GM21825 (cell line): ENCODE results near the gene OR1L8.
"Not testable (repeated sequence)": the region's sequence is repeated elsewhere in the genome, so short reads cannot be mapped to it uniquely, and the experiment has no call there.

Experiments
- ATAC-seq: cut with Tn5 transposase; IDR thresholded peaks from one replicate; pipeline ENCODE4 v1.9.1; 2021; ENCODE audit warnings: mild to moderate bottlenecking, moderate library complexity; ENCODE audit not compliant: unreplicated experiment

Gene OR1L8, protein sequence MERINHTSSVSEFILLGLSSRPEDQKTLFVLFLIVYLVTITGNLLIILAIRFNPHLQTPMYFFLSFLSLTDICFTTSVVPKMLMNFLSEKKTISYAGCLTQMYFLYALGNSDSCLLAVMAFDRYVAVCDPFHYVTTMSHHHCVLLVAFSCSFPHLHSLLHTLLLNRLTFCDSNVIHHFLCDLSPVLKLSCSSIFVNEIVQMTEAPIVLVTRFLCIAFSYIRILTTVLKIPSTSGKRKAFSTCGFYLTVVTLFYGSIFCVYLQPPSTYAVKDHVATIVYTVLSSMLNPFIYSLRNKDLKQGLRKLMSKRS

DNA sequence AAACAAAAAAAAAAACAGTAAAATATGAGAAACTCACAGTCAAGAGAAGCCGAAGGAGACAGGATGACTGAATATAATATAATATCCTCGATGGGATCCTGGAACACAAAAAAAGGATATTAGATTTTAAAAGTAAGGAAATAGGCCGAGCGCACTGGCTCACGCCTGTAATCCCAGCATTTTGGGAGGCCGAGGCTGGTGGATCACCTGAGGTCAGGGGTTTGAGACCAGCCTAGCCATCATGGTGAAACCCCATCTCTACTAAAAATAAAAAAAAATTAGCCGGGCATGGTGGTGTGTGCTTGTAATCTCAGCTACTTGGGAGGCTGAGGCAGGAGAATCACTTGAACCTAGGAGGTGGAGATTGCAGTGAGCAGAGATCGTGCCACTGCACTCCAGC lies at the start of gene OR1L8:
Gene OR1L8 (minus strand): TSS at position 101 of the 400 bp plus-strand sequence. CDS start 14,907 bp downstream, outside the sequence.
- not testable (repeated sequence) for ATAC-seq

DNA sequence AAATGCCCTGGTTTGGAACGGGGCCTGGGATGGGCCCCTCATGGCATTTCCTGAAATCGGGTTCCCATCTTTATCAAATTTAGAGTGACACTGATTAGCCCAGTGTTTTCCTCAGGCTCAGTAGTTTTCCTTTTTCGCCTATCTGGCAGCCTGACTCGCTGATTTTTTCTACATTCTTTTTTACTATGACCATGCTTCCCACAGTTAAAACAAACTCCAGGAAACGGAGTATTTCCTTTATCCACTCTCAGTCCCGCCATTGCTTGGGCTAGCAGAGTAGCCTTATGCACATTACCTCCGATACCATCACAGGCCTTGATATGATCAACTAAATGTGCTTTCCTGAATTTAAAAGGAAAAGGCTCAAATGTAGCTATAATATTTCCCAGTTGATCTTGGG lies 36.8 kb upstream of the OR1L8 start:
- no peak for ATAC-seq

GRCh38 chr9:122614362-122614761 lies 31.2 kb upstream of the OR1L8 start, which contains the start of gene OR1Q1:
Gene OR1Q1 (plus strand): TSS chr9:122614738. CDS start chr9:122614738, 0 bp downstream.
- ATAC-seq: no peak

DNA sequence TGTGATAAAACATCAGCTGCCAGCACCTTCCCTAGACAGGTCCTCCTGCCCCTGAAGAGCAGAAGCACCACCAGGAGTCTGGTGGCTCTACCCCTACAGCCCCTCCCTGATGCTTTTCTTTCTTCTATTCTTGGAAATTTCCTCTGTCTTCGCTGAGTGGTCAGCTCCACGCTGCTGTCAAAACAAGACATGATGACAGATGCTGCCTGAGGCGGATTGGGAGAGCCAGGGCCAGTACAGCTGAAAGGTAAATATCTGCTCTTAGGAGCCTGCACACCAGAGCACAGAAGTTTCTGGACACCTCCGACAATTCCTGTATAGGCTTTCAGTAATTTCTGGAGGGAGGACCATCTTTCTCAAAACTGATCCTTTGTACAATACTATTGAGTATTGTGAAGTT lies 26.6 kb upstream of the OR1L8 start:
- no peak for ATAC-seq

GRCh38 chr9:122606587-122606986 lies 23.4 kb upstream of the OR1L8 start:
- no peak for ATAC-seq

DNA sequence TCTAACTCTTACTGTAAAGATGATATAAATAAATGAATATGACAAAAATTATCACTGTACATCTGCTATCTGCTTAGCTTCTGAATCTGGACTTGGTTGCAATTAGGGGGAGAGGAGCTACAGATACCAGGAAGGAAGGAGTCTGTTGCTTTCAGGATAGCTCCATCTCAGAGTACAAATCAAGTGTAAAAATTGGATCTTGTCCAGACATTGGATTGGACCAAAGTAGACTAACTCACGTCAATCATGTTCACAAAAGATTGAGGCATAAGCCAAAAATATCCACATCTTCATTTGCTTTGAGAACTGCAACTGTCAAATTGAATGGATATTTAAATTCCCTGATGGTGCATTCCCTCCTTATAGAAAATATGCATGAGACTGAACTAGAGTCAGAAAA lies 22.5 kb upstream of the OR1L8 start:
- ATAC-seq: no peak

GRCh38 chr9:122580360-122580759 lies 2.8 kb downstream of the OR1L8 start:
- ATAC-seq: no peak

DNA sequence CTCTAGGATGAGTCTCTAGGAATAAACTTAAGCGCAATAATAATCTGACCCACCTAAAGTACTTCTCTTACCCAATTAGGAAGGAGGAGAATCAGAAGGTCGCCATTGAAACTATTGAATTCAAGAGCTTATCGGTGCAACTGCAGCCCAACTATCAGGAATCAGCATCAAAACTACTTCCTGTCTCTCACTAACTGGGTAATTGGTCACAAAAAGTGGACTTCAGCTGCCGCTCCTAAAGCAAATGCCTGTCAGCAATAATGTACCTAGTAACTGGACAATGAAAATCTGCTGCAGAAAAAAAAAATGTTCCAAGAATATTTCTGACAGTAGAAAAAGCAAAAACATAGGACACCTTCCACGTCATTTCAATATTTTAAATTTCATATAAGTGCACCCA lies 3.3 kb downstream of the OR1L8 start:
- ATAC-seq: no peak

GRCh38 chr9:122572456-122572855 lies 10.7 kb downstream of the OR1L8 start:
- no peak for ATAC-seq

- no peak for ATAC-seq
Measured at GRCh38 chr9:122567901-122568300, 15.3 kb downstream of the OR1L8 start.

DNA sequence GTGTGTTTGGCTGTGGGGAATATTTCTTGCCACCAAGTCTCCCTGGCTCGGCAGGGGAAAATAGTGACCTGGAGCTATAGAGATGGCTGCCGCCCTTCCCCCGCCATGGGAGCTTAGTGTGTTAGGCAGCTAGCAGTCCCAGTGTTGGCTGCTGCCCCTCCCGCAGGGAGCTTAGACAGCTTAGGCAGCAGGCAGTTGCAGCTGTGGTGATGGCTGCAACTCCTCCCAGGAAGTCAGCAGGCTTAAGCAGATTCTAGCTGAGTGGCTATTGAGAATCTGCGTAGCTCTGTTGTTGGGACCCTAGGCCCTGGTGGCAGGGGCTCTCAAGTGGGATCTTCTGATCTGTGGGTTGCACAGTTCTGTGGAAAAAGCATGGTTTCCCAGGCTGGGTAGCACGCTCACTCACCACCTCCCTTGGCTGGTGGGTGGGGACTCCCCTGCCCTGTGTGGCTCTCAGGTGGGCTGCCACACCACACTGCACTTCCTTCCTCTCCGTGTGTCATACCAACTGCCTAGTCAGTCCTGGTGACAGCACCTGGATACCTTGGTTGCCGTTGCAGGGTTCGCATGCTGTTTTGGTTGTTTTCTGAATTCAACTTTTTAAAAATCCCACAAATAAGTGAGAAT lies 20.9 kb downstream of the OR1L8 start:
- no peak for ATAC-seq

DNA sequence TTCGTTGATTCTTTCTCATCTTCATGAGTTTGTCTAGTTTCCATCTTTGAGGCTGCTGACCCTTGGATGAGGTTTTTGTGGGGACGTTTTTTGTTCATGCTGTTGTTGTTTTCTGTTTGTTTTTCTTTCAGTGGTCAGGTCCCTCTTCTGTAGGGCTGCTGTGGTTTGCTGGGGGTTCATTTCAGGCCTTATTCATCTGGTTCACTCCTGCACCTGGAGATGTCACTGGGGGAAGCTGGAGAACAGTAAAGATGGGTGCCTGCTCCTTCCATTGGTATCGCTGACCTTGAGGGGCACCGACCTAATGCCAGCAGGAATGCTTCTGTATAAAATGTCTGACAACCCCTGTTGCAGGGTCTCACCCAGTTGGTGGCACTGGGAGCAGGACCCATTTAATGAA lies 21.7 kb downstream of the OR1L8 start:
- ATAC-seq: no peak

- no peak for ATAC-seq
Measured at GRCh38 chr9:122552812-122553211, 30.4 kb downstream of the OR1L8 start, which contains the start of gene OR1N2. Gene OR1N2 (plus strand): TSS chr9:122553112. CDS start chr9:122553212, 100 bp downstream.

GRCh38 chr9:122551371-122551770 lies 31.8 kb downstream of the OR1L8 start:
- no peak for ATAC-seq

GRCh38 chr9:122546196-122546595 lies 37.0 kb downstream of the OR1L8 start:
- ATAC-seq: no peak

GRCh38 chr9:122538757-122539156 lies 44.4 kb downstream of the OR1L8 start:
- no peak for ATAC-seq

- not testable (repeated sequence) for ATAC-seq
Measured at GRCh38 chr9:122537066-122537465, 46.1 kb downstream of the OR1L8 start.

GRCh38 chr9:122536134-122536533 lies 47.0 kb downstream of the OR1L8 start:
- ATAC-seq: no peak

DNA sequence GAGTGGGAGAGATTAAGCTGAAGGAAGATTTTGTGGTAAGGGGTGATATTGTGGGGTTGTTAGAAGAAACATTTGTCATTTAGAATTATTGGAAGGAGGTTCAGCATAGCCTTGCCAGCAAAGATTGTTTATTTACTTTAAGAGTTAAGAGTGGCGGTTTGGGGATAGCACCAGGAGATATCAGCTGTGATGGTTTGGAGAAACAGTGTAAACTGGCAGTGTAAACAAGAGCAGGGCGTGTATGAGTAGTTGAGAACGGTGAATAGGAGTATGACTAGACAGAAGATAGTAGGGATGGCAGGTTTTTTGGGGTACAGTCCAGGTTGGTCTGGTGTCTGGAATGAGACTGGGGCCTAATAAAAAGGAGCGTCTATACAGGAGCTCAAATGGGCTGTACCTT lies 52.0 kb downstream of the OR1L8 start:
- not testable (repeated sequence) for ATAC-seq

DNA sequence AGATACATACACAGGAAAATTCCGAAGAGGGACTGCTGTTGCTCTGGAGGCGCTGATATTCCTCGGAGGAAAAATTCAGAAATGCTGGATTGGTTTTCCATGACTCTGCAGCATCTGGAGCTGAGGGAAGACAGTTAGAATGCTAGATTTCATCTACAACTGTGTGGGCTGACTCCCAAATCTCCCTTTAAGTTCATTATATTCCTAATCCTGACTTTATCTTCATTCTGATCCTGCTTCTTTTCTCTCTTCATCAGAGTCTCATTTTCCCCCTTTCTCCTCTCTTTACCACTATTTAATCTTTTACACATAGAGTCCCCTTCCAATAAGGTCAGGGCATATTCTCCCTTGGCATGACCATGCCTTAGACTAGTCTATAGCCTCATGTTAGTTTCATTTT lies 56.0 kb downstream of the OR1L8 start, which contains the start of gene OR1N1:
Gene OR1N1 (minus strand): TSS at position 101 of the 400 bp plus-strand sequence. CDS start 0 bp downstream, at position 101.
- ATAC-seq: no peak

GRCh38 chr9:122526602-122527001 lies 56.6 kb downstream of the OR1L8 start:
- no peak for ATAC-seq

GRCh38 chr9:122519376-122519775 lies 63.8 kb downstream of the OR1L8 start:
- no peak for ATAC-seq
